Erythroblast (primary cell): Measurements from ENCODE around the gene LTBP1.

Source experiments
- DNase-seq, 2 experiments: peaks; one replicate each; lab custom pipeline; 2025; lab: John Stamatoyannopoulos, UW
- GATA1 ChIP-seq: IDR thresholded peaks from 2 replicates; pipeline ENCODE4 v1.6.1; 2011; ENCODE audit warnings: low read depth, mild to moderate bottlenecking, control low read depth, low read length, moderate library complexity
- POLR2A ChIP-seq: IDR thresholded peaks from 2 replicates; pipeline ENCODE4 v1.6.1; 2011; ENCODE audit warnings: mild to moderate bottlenecking, low read length

The LTBP1 gene

DNA sequence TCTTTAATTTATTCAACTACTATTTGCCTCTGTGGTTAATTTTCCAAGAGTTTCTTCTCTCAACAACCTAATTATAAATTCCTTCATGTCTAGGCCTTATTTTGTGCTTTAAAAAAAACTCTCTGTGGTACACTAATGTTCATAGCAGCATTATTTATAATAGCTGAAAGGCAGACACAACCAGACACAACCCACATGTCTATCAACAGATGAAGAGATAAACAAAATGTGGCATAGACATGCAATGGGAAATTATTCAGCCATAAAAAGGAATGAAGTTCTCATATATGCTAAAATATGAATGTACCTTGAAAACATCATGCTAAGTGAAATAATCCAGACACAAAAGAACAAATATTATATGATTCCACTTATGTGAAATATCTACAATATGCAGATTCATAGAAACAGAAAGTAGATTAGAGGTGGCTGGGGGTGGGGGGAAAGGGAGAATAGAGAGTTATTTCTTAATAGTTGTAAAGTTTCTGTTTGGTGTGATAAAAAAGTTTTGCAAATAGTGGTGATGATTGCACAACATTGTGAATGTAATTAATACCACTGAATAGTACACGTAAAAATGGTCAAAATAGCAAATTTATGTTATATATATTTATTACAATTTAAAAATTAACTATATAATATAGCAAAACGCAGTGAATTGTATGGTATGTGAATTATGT is 501.6 kb downstream of the LTBP1 start:
- no peak for DNase-seq
- TF ChIP-seq GATA1, result no peak
- no peak for TF ChIP-seq POLR2A
